ENCODE results near the gene FAM114A1. TPM values are rescaled to one million over a fixed set of nuclear protein-coding genes. Genes with fewer than 3 reads are reported as not detected.
A peak's percentile ranks its signal among the peaks of the same experiment; 100 is the strongest.

The FAM114A1 gene
- total and polyA plus RNA-seq, 9 donors, result 32.8 to 99.7 (median 79.3) TPM

DNA sequence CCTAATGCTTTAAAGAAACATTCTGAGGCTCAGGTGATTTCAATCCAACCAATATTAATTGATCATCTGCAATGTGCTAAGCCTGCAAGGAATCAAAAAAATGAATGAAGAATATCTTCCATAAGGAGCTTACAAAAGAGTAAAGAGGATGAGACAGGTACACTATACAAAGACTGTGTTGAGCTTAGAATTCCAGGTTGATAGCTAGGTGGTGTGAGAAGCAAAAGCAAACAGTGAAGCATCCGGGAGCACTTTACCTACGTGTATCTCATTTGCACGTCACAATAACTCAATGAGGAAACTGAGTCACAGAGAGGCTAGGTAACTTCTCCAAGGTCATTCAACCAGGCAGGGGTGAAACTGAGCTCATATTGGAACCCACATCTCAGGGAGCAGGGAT lies 37.1 kb downstream of the FAM114A1 start:
- TF ChIP-seq, protein P1, sequence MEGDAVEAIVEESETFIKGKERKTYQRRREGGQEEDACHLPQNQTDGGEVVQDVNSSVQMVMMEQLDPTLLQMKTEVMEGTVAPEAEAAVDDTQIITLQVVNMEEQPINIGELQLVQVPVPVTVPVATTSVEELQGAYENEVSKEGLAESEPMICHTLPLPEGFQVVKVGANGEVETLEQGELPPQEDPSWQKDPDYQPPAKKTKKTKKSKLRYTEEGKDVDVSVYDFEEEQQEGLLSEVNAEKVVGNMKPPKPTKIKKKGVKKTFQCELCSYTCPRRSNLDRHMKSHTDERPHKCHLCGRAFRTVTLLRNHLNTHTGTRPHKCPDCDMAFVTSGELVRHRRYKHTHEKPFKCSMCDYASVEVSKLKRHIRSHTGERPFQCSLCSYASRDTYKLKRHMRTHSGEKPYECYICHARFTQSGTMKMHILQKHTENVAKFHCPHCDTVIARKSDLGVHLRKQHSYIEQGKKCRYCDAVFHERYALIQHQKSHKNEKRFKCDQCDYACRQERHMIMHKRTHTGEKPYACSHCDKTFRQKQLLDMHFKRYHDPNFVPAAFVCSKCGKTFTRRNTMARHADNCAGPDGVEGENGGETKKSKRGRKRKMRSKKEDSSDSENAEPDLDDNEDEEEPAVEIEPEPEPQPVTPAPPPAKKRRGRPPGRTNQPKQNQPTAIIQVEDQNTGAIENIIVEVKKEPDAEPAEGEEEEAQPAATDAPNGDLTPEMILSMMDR (IDR thresholded peaks at IDR 0.05), result no peak
- TF ChIP-seq EP300 (IDR thresholded peaks at IDR 0.05), result no peak
- TF ChIP-seq POLR2A (IDR thresholded peaks at IDR 0.05), result no peak
- H3K9me3 ChIP-seq, result no peaks in the 10 kb centered on the region
- 60 to 87% (median 77%) methylated on average over 3 of the region's 3 CpGs for WGBS, 3 donors
- no peaks in the 10 kb centered on the region for H3K27me3 ChIP-seq
- H3K4me3 ChIP-seq, result no peak overlapping the region
- H3K4me1 ChIP-seq (ENCODE audit: insufficient read depth), result peaks cover 19% of the 10 kb centered on the region
- H3K36me3 ChIP-seq, result no peaks in the 10 kb centered on the region
- intact Hi-C loops (cut with DNase I), result loop anchor here in 3 of 4 donors (5.0 to 10.0 kb wide), 3 partner anchors 140 to 233 kb away; no protein-coding TSS in a partner anchor
- no peak for DNase-seq
- H3K27ac ChIP-seq, result peak overlapping the region in 1 of 2 donors; percentile 52

DNA sequence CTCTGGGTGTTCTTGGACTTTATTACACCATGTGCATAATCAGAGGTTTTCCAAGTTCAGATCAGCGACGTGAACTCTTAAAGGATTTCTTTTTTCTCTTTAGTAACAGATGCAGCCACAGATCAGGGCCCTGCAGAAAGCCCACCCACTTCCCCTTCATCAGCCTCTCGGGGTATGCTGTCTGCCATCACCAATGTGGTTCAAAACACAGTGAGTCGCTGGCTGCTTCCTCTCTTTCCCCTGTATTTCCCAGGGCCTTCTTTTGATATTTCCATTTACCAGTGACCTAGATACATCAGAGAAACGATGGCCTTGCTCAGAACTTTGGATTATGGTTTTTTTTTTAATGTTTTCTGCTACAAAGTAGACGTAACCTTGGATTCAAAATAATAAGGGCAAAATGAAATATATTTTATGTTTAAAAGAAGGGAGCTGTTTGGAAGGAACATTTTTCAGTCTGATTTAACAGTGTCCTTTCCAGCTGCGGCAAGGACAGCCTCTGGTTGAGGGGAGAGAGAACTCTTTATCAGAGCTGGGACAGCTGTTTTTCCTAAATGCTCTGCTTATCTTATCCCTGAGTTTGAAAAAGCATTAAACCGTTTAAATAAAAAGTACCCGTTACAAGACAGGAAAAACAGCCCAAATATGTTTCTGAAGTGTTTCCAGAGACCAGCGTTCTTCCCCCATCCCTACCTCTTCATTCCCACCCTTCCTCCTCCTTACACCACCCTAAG lies 38.2 kb downstream of the FAM114A1 start:
- H3K27ac ChIP-seq, result peak overlapping the region in 1 of 2 donors; percentile 52
- intact Hi-C loops (cut with DNase I), result loop anchor here in 2 of 4 donors (10.0 kb wide), 2 partner anchors 139 to 229 kb away; no protein-coding TSS in a partner anchor
- no peak overlapping the region for H3K4me3 ChIP-seq
- H3K36me3 ChIP-seq, result no peaks in the 10 kb centered on the region
- TF ChIP-seq, protein P1 (IDR thresholded peaks at IDR 0.05), result no peak
- TF ChIP-seq POLR2A (IDR thresholded peaks at IDR 0.05) (no peak), EP300 (IDR thresholded peaks at IDR 0.05) (no peak)
- no peaks in the 10 kb centered on the region for H3K9me3 ChIP-seq
- 3 to 11% (median 5%) methylated on average over 10 of the region's 10 CpGs for WGBS, 3 donors
- H3K4me1 ChIP-seq (ENCODE audit: insufficient read depth), result peaks cover 19% of the 10 kb centered on the region
- no peaks in the 10 kb centered on the region for H3K27me3 ChIP-seq
- DNase-seq, result peak; percentile 35 to 56 (median 43)

DNA sequence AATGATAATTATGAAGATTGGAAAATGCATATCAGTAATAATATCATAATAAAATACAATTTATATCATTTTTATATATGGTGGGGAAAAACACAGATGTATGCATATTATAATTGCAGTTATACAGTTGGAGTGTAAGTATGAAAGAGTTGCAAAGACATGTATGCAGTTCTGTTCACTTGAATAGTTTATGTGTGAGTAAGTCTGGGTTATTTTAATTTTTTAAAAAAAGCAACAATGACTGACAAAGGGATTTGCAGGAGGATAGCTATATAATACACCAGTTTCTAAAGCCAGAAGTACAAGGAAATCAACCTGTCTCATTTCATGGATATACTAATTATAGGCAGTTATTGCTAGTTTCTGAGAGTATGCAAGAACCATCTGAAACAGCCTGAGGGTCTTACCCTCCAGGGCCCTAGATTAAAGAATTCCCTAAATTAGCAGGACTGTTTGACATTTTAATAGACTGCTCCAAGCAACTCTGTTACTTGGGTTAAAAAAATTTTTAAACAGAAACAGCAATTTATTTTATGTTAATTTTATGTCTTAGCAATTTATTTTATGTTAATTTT lies 40.2 kb downstream of the FAM114A1 start:
- DNase-seq, result no peak
- intact Hi-C loops (cut with DNase I), result loop anchor here in 2 of 4 donors (10.0 kb wide), 2 partner anchors 137 to 227 kb away; no protein-coding TSS in a partner anchor
- H3K27me3 ChIP-seq, result no peaks in the 10 kb centered on the region
- no peak overlapping the region for H3K27ac ChIP-seq
- TF ChIP-seq, protein P1 (IDR thresholded peaks at IDR 0.05), result no peak
- TF ChIP-seq POLR2A (IDR thresholded peaks at IDR 0.05) (no peak), EP300 (IDR thresholded peaks at IDR 0.05) (no peak)
- no peak overlapping the region for H3K4me3 ChIP-seq
- H3K9me3 ChIP-seq, result no peaks in the 10 kb centered on the region
- H3K4me1 ChIP-seq (ENCODE audit: insufficient read depth), result peaks cover 19% of the 10 kb centered on the region
- no peaks in the 10 kb centered on the region for H3K36me3 ChIP-seq

DNA sequence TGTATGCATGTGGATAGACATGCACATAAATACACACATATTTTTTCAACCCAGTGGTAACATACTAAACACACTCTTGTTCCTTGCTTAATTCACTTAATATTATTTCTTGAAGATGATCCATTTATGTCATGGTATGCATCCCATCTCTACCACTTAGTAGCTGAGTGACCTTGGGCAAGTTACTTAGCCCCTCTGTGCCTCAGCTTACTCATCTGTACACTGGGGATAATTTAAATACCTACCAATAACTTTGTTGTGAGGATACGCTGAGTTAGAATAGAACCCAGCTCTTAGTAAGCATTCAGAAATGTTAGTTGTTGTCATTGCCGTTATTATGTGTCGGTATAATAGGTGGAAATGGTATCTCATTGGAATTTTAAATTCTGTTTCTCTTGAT lies 41.4 kb downstream of the FAM114A1 start:
- H3K4me3 ChIP-seq, result no peak overlapping the region
- DNase-seq, result no peak
- TF ChIP-seq, protein P1 (IDR thresholded peaks at IDR 0.05), result no peak
- TF ChIP-seq EP300 (IDR thresholded peaks at IDR 0.05) (no peak), POLR2A (IDR thresholded peaks at IDR 0.05) (no peak)
- intact Hi-C loops (cut with DNase I), result loop anchor here in 2 of 4 donors (10.0 kb wide), 2 partner anchors 136 to 226 kb away; no protein-coding TSS in a partner anchor
- H3K36me3 ChIP-seq, result no peaks in the 10 kb centered on the region
- no peaks in the 10 kb centered on the region for H3K9me3 ChIP-seq
- H3K27me3 ChIP-seq, result no peaks in the 10 kb centered on the region
- H3K4me1 ChIP-seq (ENCODE audit: insufficient read depth), result peaks cover 18% of the 10 kb centered on the region
- no peak overlapping the region for H3K27ac ChIP-seq
- WGBS, 3 donors, result 42 to 79% (median 50%) methylated on average over 3 of the region's 3 CpGs

All from ovary (tissue), 9 donors.